ENCODE measurements around the gene XDH.
A peak's percentile ranks its signal among the peaks of the same experiment; 100 is the strongest.

XDH gene

DNA sequence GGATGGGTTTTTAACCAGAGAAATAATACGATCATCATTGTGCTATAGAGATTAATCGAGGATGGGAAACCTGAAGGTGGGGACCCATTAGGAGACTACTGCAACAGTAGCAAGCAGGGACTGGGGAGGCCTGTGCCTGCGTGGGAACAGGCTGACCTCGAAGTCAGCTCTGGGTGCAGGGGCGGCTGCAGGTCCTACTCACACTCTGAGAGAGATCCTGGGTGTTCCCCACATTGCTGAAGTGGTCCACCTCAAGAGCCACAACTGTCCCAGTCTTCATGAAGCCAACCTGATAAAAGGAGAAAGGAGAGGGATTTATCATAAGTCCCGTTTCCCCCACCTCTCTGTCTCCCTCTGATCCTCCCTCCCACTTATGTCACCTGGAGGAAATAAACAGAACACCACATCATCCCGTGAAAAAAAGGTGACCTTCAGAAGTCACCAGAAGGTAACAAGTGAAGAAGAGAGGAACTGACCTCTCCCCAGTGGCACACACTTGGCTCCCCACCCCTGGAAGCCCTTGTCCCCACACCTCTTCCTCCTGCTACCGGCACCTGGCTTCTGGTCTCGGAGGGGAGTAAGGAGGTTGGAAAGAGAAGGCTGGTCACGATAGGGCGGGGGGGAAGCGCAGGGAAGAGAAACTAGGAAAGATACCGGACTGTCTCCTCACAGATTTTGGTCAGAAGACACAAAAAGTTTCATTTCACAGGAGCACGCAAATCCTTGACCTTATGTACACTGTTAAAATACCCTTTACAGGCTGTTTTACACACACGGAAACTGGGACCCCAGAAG lies 50.4 kb downstream of the XDH start:
- no peak for DNase-seq

DNA sequence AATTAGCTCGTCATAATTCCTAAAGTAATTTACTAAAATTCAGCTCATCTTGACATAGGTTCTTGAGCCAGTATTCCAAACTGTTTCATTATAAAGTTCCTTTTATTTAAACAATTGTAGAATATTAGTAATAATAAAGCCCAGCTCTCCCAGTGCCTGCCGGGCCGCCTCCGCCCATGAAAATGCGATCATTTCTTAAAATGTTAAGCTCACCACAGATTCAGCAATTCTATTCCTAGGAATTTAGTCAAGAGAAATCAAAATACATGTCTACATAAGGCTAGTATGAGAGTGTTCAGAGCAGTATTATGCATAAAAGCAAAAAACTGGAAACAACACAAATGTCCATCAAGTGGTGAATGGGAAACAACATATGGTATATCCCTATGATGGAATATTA lies 52.0 kb downstream of the XDH start:
- no peak for DNase-seq

DNA sequence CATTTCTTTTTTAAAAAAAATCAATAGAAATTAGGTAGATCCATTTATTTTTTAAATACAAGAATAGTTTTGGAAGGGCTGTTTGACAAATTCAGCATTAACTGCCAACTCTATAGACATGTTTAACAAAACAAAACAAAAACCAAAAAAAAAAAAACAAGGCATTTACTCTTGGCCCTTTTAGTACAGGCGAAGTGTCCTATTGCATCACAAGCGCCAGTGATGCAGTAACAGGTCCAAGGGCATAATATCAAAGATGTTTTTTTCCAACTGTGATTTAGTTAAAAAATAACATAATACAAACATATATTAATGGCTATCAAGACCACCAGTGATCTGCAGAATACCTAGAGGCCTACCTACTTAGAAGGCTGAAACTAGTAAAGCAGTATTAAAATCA lies 55.3 kb downstream of the XDH start:
- no peak for DNase-seq

DNA sequence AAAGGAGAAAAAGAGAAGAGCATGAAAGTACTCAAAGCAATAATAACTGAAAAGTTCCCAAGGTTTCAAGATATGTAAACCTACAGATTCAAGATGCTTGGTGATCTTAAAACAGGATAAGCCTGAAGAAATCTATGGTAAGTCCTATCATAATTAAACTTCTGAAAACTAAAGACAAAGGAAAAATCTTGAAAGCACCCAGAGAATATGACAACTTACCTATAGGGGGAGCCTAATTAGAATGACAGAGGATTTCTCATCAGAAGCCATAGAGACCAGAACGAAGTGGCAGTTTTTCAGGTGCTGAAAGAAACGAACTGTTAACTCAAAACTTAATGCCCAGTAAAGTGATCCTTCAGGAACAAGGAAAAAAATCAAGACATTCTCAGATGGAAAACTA lies 59.7 kb downstream of the XDH start:
- no peak for DNase-seq

DNA sequence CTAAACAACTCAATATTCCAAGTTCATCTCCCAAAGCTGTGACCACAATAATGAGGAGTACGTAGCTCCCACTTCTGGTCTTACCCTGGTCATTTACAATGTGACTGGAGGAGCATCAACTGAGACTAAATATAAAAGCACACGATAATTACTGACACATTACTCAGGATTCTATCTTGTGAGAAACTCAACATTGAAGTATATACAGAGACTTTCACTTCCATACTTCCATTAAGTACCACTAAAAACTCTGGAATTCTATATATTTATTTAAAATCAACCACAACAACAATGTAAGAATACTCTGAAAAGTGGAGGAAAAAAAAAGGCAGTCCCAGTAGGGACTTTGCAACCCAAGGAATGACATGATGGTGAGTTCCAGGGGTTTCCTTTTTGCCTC lies 61.4 kb downstream of the XDH start:
- DNase-seq: no peak

DNA sequence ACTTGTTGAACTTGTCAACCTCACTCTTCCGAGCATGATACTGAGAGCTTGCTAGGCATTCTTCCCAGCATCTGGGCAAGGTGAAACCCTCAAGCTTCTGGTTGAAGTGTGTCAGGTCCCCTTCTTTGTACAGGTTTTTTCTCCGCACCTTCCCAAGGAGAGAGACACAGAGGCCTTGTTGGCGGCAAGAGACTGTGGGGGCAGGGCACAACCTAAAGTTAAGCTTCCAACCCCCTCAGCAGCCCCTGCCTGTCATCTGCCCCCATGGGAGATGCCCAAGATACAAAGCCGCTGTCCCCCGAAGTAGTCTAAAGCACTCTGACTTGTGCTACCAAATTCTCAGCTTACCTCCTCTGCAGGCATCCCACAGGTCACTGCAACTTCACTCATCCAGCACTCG lies 64.9 kb downstream of the XDH start:
- DNase-seq: no peak

DNA sequence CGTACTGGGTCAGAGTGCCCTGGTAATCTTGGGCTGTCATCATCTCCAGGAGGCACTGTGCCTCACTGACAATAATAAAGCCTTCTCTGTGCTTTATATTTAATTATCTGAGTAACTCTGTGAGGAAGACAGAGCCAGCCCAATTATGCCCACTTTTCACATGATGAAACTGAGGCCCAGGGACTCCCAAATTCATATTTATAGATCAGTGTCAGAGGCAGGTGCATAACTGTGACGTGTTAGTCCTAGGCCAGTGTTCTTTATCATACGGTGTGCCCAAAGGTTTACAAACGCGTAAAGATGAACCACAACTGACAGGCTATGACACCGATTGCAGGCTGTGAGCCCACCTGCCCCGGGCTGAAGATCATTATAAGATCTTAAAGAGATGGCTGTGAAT lies 65.4 kb downstream of the XDH start:
- DNase-seq: no peak

DNA sequence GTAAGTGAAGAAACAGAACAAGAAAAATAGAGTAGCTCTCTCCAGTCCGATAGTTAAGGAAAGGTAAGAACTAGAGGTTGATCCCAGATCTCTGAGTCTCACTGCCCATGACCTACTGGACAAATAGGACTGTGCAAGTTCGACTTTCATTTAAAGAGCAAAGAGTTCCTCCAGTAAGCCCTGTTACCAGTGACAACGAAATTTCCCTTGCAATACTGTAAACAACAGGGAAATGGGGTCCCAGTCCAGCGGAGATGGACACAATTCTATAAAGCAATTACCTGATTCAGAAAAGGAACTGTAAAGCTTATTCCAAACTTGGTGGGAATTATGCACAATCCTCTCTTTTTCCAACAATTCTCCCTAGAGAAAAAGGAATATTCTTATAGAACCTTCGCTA lies 65.9 kb downstream of the XDH start:
- DNase-seq: no peak

DNA sequence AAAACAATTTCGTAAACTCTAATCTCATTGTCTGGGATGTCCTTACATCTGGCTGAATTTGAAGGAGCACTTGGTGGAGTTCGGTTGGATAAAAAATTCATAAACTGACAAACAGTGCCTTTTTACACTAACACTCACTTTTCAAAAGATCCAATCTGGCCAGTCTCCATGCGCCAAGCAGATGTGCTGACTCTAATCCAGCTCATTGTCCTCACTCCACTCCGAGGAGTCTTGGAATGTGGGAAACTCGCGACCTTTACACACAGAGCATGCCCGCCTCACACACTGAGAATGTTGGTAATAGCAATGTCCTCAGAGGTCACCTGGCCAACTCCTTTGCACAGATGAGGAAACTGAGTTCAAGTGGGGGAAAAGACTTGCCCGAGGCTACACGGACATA lies 66.8 kb downstream of the XDH start:
- DNase-seq: no peak

DNA sequence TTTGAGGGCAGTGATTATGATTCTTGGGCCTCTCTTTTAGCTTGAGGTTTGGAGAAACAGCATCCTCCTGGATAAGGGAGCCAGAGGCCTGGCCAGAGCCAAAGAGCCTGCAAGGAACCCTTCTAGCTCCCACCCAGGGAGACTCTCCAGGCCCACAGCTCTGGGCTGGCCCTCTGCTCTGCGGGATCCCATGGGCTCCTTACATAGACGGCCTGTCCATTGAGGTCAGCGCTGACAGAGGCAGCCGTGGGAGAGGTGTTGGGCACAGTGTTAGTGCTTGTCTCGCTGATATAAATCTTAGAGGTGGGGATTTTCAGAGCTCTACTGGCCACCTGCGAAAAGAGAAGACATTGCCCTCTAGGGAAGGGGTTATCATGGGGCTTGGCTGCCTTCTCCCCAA lies 67.2 kb downstream of the XDH start:
- DNase-seq: no peak

DNA sequence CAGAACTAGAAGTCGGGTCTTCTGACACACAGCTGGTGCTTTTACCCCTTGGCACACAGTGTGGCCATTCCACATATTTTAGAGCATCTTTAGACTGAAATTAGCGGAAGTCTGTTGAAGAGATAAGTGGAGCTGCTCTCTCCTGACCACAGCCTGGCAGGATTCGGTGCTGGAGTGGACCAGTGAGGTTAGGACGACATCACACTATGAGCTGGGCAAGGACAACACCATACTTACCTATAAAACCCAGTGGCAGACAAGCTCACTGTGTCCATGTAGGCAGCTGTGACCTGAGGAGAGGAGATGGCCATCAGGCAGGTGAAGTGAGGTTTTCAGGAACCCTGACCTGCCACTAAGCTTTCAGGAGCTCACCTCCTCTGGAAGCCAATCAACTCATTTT lies 70.1 kb downstream of the XDH start:
- no peak for DNase-seq

DNA sequence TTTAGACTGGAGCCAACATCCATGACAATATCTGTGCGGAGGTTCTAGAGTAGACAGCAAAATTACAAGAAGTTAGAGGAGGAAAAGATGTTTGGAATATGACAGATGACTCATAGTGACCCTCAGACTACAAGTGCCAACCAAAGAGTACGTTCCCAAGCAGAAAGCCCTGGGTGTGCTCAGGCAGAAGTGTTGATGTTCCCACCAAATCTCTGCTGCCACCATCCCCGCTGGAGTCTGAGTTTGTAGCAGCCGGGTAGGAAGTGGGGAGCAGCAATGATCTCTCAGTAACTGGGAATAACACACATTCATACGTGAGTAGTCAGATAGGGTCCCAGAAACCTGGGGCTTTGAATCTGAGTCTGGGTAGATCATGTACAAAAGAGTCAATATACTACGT lies 73.2 kb downstream of the XDH start:
- DNase-seq: no peak

DNA sequence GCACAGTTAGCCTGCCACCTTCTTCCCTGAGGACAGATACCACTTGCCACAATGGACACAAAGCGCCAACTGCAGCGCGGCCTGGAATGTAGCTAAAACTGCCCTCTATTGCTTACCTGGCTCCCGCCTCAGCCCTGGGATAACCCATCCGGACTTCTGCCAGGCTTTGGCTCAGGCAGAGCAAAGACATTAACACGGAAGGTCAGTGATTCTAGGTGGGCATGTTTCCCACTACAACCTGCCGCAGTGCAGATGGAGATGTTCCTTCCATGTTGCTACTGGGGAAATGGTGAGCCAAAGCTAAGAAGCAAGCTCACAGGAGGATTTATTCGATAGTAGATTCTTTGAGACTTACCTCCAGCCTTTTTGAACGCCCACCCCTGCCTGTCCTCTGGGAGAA lies 74.8 kb downstream of the XDH start:
- no peak for DNase-seq

DNA sequence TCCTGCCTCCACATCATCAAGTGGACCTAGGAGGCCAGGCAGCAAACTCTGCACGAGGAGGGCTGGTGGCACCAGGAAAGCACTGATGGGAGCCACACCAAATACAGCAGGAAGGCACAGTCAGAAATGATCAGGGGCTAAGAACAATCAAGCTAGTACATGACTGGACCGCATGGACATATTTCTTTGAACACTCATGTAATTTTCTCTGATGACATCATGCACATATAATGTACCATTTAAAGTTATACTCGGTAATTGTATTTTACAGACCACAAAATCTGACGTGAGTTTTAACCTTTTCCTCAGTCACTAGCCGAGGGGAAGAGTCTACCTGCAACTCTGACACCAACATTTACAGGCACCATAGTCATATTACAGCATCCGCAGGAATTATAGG lies 76.7 kb downstream of the XDH start:
- DNase-seq: no peak

DNA sequence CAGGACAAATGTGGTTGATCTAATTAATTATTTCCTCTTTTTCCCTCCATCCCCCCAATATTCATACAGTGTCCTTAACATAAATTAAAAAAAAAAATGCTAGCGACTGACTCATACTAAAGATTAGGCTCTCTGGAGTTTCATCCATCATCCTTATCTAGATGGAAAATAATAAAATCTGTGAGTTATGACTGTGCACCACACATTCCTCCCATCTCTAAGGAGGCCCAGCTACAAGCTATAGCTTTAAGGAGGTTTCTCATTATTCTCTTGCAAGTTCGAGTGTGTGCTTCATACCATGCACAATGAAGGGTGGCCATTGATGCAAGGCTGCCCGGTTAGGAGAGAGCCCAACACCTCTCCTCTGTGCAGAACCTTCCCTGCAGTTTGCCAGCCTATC lies 77.3 kb downstream of the XDH start:
- DNase-seq: no peak

DNA sequence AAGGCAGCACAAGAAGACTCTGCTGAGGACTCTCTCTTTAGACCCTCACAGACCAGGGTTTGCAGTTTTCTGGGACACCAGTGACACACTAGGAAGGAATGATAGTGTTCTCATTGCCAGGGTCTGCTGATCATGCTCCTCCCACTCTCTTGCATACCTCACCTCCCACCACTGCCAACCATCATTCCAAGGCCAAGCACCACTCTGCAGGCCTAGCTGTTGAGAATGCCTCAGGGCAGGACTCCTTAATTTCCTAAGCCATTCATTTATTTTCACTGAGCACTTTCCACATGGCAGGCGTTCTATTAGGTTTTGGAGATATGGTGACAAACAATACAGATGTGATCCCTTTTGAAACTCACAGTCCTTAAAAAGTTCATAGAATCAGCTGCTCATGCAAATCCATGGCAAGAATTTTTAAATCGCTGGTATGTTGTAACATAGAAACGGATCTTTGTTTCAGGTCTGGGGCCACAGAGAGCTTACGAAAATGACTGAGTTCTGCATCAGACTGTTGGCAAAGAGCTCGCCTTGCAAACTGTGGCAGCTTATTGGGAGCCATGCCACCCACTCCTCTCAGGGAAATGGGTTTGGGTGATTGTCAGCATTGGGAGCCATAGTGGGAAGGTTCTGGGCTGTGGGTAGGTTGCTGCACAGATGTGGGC lies 78.5 kb downstream of the XDH start:
- peak; percentile 23 for DNase-seq

DNA sequence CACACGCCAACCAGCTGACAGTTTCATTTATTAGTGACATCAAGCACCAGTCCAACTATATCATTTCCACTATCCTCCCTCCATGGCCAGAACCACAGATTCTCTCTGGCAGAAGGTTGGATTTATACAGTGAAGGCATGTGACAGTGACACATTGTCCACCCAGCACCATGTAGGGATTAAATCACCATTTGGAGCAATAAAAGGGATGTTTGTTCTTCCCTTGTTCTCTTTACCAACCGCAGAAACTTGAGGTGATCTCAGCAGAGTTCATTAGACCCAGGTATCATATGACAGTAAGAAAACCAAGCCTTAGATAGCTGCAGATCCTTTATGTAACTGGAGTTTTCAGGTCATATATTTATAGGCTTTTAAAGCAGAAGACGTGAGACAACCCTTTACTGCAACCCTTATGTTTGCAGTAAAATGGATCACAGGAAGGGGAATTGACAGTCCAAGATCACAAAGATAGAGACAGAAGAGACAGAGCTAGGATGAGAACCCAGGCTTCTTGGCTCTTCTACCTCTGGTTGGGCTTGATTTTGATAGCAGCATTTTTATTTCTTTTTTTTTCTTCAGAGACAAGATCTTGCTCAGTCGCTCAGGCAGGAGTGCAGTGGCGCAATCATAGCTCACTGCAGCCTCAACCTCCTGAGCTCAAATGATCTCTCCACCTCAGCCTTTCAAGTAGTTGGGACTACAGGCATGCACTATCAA lies 80.1 kb downstream of the XDH start:
- DNase-seq: no peak

DNA sequence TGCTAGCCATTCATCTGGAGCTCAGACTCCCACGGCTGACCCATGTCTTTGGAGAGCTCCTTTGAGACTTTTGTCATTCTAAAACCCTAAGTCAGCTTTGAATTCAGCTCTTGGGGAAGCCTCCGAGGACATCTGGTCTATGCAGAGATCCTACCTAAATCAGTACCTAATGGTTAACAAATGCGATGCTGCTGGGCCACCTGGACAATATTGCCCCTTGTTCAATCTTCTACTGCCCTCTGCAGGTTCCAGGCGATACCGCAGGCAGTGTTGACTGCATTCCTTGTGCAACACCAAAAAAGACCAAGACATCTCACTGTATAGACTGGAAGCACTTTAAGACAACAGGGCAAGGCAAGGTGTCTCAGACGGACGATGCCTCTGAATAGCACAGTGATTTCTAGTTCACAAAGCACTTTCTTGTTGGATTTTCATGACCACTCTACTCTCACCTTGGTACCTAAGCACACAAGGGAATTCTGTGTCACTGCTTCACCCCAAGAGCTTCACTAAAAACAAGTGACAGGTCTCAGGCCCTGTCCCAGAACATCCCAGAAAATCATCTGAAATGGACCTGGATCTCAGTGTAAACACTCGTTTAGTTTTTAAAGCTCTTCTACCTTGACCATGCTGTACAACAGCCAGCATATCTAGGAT lies 80.9 kb downstream of the XDH start:
- DNase-seq: peak; percentile 54

DNA sequence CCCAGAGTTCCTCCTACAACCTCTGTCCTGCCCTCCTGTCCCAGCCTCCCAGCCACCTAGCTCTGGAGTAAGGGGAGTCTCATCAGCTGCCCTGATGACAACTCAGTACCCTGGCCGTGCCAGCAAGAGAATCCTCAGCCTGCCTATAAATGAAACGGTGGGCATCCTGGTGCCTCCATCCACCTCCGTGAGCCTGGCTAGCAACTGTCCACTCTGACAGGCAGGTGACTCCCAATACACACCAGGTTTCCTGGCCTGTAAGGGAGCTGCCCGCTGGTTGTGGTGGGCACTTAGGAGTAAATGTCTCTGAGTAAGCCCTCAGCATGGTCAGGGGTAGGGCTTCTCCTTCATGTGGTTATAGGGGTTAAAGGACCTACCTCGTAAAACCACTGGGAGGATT lies 81.5 kb downstream of the XDH start:
- DNase-seq: no peak

DNA sequence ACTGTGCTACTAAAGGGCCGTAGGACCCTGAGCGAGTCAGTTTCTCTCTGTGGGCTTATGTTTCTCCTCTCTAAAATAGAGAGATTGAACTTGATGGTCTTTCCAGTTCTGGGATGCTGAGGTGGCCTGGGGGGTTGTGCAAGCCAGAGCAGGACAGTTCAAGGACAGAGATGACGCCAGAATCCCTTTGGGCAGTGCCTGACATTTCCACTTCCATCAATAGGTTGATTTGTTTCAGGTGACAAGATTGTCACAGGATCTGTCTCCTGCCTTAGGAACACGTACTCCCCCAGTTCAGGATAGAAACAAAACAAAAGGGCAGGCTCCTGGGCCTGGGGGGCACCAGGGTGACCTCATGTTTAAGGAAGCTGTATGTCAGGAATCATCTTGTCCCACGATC lies 82.0 kb downstream of the XDH start:
- DNase-seq: no peak

DNA sequence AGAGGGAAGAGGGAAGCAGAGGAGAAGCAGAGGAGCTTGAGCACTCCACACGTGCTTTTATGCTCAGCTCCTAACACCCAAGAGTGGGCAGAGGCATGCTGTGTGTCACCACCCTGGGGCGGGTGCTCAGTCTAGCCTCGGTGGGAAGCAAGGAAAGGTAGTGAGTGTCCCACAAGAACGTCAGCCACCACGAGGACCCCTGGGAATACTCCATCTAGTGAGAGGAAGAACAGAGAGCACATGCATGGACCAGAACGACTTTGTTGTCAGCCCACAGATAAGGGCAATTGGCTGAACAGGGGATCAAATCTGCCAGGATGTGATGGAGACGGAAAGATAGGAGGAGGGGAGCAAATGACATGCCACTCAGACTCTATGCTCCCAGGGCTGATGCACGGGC lies 83.4 kb downstream of the XDH start:
- no peak for DNase-seq

DNA sequence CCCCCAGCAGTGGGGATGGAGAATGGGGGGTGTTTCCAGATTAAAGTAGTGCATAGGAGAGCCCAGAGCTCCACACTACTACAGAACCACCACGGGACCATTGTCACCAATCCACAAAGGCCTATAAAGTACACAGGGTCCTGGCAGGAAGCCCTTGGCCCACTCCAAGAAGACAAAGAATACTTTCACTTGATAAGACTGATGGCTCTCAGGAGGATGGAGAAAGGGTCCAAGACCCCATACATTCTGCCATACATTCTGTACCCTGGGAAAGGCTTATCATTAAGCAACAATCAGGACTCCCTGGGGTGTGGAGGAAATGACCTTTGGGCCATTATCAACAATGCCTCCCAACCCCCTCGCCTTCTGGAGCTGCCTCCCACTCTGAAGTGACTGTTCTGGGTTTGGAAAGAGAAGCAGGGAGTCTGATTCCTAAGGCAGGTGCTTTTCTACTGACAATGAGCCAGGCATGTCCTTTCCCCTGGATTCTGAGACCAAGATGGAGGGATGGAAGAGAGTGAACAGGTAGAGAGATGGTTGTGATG lies 85.4 kb downstream of the XDH start:
- DNase-seq: no peak

DNA sequence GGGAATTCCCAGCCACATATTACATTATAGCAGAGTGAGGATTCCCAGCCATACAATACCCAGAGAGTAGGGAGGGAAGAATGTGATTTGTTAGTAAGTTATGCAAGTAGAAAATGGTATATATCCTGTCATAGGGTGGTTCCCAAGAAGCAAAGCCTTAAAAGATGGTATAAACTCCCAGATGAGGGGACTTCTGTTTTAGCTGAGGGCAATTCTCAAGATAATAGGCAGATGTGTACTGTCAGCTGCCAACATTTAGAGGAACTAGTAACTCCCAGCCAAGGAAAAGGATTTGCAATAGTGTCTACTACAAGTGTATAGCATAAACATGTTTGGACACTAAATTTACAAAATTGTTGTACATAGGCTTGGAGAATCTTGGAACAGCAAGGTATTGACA lies 86.5 kb downstream of the XDH start:
- peak; percentile 65 for DNase-seq

DNA sequence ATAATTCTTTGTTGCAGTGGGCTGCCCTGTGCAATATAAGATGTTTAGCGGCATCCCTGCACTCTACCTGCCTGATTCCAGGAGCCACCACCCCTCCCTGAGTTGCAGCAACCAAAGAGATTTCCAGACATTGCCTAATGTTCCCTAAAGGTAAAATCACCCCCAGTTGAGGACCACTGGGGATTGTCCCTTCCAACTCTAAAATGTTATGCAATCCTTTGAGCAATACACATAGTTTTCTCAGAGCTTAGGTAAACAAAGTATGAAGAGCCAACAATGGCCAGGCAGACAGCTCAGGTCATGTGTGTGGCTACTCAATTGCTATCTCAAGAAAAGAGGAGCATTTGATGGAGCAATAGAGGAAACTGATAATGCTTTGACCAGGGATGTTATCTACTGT lies 87.0 kb downstream of the XDH start:
- no peak for DNase-seq

Data from MV-4-11 (cell line).